DOHH2 (cell line): ENCODE measurements around the gene MUC5AC.

Experiments
- EZH2phosphoT487 ChIP-seq: fragments of 200-600 bp; sonication (generic); IDR thresholded peaks from 2 replicates; pipeline ENCODE4 v1.6.1; 2017; ENCODE audit warnings: borderline replicate concordance, mild to moderate bottlenecking, antibody characterized with exemption, low read length, moderate library complexity, mixed read lengths
- TF ChIP-seq, protein P1 (sequence below): fragments of 200-600 bp; sonication (generic); IDR thresholded peaks from one replicate; pipeline ENCODE4 v1.5.1; 2014; ENCODE audit warnings: antibody characterized with exemption, mild to moderate bottlenecking, low read depth, low read length; ENCODE audit not compliant: poor library complexity, severe bottlenecking

DNA sequence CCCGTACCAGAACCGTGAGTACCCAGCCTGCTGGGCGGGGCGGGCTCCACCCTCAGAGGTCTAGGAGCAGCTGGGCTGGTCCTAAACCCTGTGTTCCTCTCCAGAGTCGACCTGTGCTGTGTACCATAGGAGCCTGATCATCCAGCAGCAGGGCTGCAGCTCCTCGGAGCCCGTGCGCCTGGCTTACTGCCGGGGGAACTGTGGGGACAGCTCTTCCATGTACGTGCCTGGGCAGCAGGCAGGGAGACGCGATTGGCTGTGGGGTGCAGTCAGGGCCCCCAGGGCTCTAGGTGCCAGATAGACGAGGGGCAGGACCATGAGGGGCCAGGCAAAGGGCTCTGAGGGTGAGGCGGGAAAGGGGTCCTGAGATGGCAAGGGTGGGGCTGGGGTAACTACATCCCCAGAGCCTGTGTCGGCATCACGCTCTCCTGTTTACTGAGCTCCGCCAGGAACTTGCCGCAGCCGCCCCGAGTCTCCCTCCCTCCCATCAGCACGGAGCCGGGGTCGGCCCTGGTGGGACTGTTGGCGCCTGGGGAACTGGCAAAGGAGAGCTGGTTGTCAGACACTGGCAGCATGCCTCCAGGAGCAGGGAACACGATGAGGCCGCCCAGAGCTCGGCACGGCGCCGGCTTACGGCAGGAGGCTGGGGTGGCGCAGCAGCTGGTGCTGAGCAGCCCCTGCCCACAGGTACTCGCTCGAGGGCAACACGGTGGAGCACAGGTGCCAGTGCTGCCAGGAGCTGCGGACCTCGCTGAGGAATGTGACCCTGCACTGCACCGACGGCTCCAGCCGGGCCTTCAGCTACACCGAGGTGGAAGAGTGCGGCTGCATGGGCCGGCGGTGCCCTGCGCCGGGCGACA, 42.2 kb downstream of the MUC5AC start:
- TF ChIP-seq, protein P1, sequence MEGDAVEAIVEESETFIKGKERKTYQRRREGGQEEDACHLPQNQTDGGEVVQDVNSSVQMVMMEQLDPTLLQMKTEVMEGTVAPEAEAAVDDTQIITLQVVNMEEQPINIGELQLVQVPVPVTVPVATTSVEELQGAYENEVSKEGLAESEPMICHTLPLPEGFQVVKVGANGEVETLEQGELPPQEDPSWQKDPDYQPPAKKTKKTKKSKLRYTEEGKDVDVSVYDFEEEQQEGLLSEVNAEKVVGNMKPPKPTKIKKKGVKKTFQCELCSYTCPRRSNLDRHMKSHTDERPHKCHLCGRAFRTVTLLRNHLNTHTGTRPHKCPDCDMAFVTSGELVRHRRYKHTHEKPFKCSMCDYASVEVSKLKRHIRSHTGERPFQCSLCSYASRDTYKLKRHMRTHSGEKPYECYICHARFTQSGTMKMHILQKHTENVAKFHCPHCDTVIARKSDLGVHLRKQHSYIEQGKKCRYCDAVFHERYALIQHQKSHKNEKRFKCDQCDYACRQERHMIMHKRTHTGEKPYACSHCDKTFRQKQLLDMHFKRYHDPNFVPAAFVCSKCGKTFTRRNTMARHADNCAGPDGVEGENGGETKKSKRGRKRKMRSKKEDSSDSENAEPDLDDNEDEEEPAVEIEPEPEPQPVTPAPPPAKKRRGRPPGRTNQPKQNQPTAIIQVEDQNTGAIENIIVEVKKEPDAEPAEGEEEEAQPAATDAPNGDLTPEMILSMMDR = no peak
- TF ChIP-seq EZH2phosphoT487 = no peak
